Immature natural killer cell (primary cell): Measurements from ENCODE around the gene STAC3. TPM values are rescaled to one million over a fixed set of nuclear protein-coding genes. Genes with fewer than 3 reads are reported as not detected.
A peak's percentile ranks its signal among the peaks of the same experiment; 100 is the strongest.

Source experiments
- DNase-seq, 3 donors: peaks; one replicate each; pipeline ENCODE4 v3.0.0; 2022; ENCODE audit warnings: mixed read lengths in 1 of 3
- H3K27ac Mint-ChIP-seq, 6 donors: one replicate each; pipeline ENCODE4 v1.8.0; 2020; ENCODE audit warnings: mixed read lengths in 6 of 6, mild to moderate bottlenecking in 5 of 6, inconsistent platforms in 4 of 6, moderate library complexity in 3 of 6
- H3K27me3 Mint-ChIP-seq, 3 donors: one replicate each; pipeline ENCODE4 v1.8.0; 2020 to 2021; ENCODE audit warnings: low read depth in 3 of 3, mild to moderate bottlenecking in 3 of 3, mixed read lengths in 3 of 3, moderate library complexity in 3 of 3, inconsistent platforms in 1 of 3
- H3K36me3 Mint-ChIP-seq, 3 donors: one replicate each; pipeline ENCODE4 v1.8.0; 2020; ENCODE audit warnings: mixed read lengths in 3 of 3, inconsistent platforms in 2 of 3, mild to moderate bottlenecking in 2 of 3
- H3K4me1 Mint-ChIP-seq, 2 donors: one replicate each; pipeline ENCODE4 v1.8.0; 2020; ENCODE audit warnings: inconsistent platforms in 2 of 2, mild to moderate bottlenecking in 2 of 2, mixed read lengths in 2 of 2, moderate library complexity in 1 of 2
- H3K4me3 Mint-ChIP-seq, 5 donors: one replicate each; pipeline ENCODE4 v1.8.0; 2020; ENCODE audit warnings: mild to moderate bottlenecking in 5 of 5, mixed read lengths in 5 of 5, inconsistent platforms in 3 of 5, moderate library complexity in 3 of 5
- H3K9me3 Mint-ChIP-seq, 6 donors: one replicate each; pipeline ENCODE4 v1.8.0; 2020; ENCODE audit warnings: mild to moderate bottlenecking in 6 of 6, mixed read lengths in 6 of 6, inconsistent platforms in 4 of 6, moderate library complexity in 3 of 6
- polyA plus RNA-seq, 3 donors: library from polyadenylated mRNA; unstranded; fragments of 300-500 nt; fragmentation: Illumina TruSeq; gene quantifications; one replicate each; pipeline ENCODE4 v1.2.3, GENCODE V29; 2021

Gene STAC3
- polyA plus RNA-seq, 3 donors from 2014 or later: not detected

GRCh38 chr12:57201631-57202030 is 49.4 kb downstream of the STAC3 start:
- DNase-seq: no peak
- Mint-ChIP-seq H3K27me3 (peaks cover 0 to 6% (median 2%) of the 10 kb centered on the region in 3 donors), H3K4me3 (no peak overlapping the region), H3K9me3 (no peaks in the 10 kb centered on the region), H3K27ac (no peak overlapping the region), H3K36me3 (no peaks in the 10 kb centered on the region), H3K4me1 (no peaks in the 10 kb centered on the region)

- H3K4me3 Mint-ChIP-seq: no peak overlapping the region
- peaks cover 0 to 3% (median 0%) of the 10 kb centered on the region in 3 donors for H3K36me3 Mint-ChIP-seq
- H3K27me3 Mint-ChIP-seq: peaks cover 0 to 6% (median 2%) of the 10 kb centered on the region in 3 donors
- no peaks in the 10 kb centered on the region for H3K9me3 Mint-ChIP-seq
- H3K4me1 Mint-ChIP-seq: peaks cover 3 to 4% of the 10 kb centered on the region in 2 donors
- no peak overlapping the region for H3K27ac Mint-ChIP-seq
- DNase-seq: no peak
These were observed 49.8 kb downstream of the STAC3 start for GRCh38 chr12:57201219-57201618.

- Mint-ChIP-seq H3K36me3 (peaks cover 0 to 4% (median 0%) of the 10 kb centered on the region in 3 donors), H3K9me3 (no peaks in the 10 kb centered on the region), H3K4me1 (peaks cover 10 to 11% of the 10 kb centered on the region in 2 donors), H3K27me3 (peaks cover 0 to 6% (median 2%) of the 10 kb centered on the region in 3 donors), H3K27ac (no peak overlapping the region), H3K4me3 (no peak overlapping the region)
- no peak for DNase-seq
These were observed 50.5 kb downstream of the STAC3 start for GRCh38 chr12:57200497-57200896.

GRCh38 chr12:57199191-57199590 is 51.8 kb downstream of the STAC3 start:
- Mint-ChIP-seq H3K36me3 (peaks cover 0 to 4% (median 0%) of the 10 kb centered on the region in 3 donors), H3K27ac (no peak overlapping the region), H3K27me3 (peaks cover 1 to 6% (median 3%) of the 10 kb centered on the region in 3 donors), H3K4me1 (peaks cover 10 to 11% of the 10 kb centered on the region in 2 donors), H3K4me3 (no peak overlapping the region), H3K9me3 (no peaks in the 10 kb centered on the region)
- no peak for DNase-seq

GRCh38 chr12:57198329-57198728 is 52.7 kb downstream of the STAC3 start:
- DNase-seq: no peak
- H3K36me3 Mint-ChIP-seq: peaks cover 0 to 4% (median 0%) of the 10 kb centered on the region in 3 donors
- no peaks in the 10 kb centered on the region for H3K9me3 Mint-ChIP-seq
- no peak overlapping the region for H3K27ac Mint-ChIP-seq
- H3K4me3 Mint-ChIP-seq: no peak overlapping the region
- H3K4me1 Mint-ChIP-seq: peaks cover 10 to 11% of the 10 kb centered on the region in 2 donors
- H3K27me3 Mint-ChIP-seq: peaks cover 1 to 6% (median 3%) of the 10 kb centered on the region in 3 donors

GRCh38 chr12:57196956-57197355 is 54.0 kb downstream of the STAC3 start:
- DNase-seq: no peak
- H3K27me3 Mint-ChIP-seq: peaks cover 1 to 4% (median 2%) of the 10 kb centered on the region in 3 donors
- H3K36me3 Mint-ChIP-seq: peaks cover 0 to 4% (median 0%) of the 10 kb centered on the region in 3 donors
- no peak overlapping the region for H3K4me3 Mint-ChIP-seq
- no peaks in the 10 kb centered on the region for H3K9me3 Mint-ChIP-seq
- no peak overlapping the region for H3K27ac Mint-ChIP-seq
- H3K4me1 Mint-ChIP-seq: peaks cover 10 to 11% of the 10 kb centered on the region in 2 donors

- peaks cover 10 to 11% of the 10 kb centered on the region in 2 donors for H3K4me1 Mint-ChIP-seq
- peaks cover 0 to 4% (median 0%) of the 10 kb centered on the region in 3 donors for H3K36me3 Mint-ChIP-seq
- no peak for DNase-seq
- peak overlapping the region in 2 of 5 donors; percentile 50 to 63 for H3K4me3 Mint-ChIP-seq
- H3K27ac Mint-ChIP-seq: no peak overlapping the region
- no peaks in the 10 kb centered on the region for H3K9me3 Mint-ChIP-seq
- H3K27me3 Mint-ChIP-seq: peaks cover 1 to 4% (median 2%) of the 10 kb centered on the region in 3 donors
These were observed 54.5 kb downstream of the STAC3 start for GRCh38 chr12:57196439-57196838.

- Mint-ChIP-seq H3K36me3 (peaks cover 0 to 4% (median 0%) of the 10 kb centered on the region in 3 donors), H3K27me3 (peaks cover 0 to 4% (median 1%) of the 10 kb centered on the region in 3 donors), H3K9me3 (no peaks in the 10 kb centered on the region), H3K27ac (no peak overlapping the region), H3K4me1 (peaks cover 10 to 11% of the 10 kb centered on the region in 2 donors), H3K4me3 (peak overlapping the region; percentile 24 to 63 (median 50))
- peak; percentile 45 to 47 (median 45) for DNase-seq
These were observed 55.2 kb downstream of the STAC3 start for GRCh38 chr12:57195611-57196371.

GRCh38 chr12:57195186-57195585 is 55.8 kb downstream of the STAC3 start:
- DNase-seq: no peak
- Mint-ChIP-seq H3K4me3 (peak overlapping the region in 1 of 5 donors; percentile 57), H3K36me3 (peaks cover 0 to 4% (median 0%) of the 10 kb centered on the region in 3 donors), H3K9me3 (no peaks in the 10 kb centered on the region), H3K27ac (no peak overlapping the region), H3K27me3 (peaks cover 0 to 4% (median 1%) of the 10 kb centered on the region in 3 donors), H3K4me1 (peaks cover 10 to 11% of the 10 kb centered on the region in 2 donors)

GRCh38 chr12:57194253-57194652 is 56.7 kb downstream of the STAC3 start:
- no peak overlapping the region for H3K4me3 Mint-ChIP-seq
- H3K36me3 Mint-ChIP-seq: peaks cover 0 to 4% (median 0%) of the 10 kb centered on the region in 3 donors
- peaks cover 10 to 11% of the 10 kb centered on the region in 2 donors for H3K4me1 Mint-ChIP-seq
- H3K27me3 Mint-ChIP-seq: peaks cover 0 to 4% (median 1%) of the 10 kb centered on the region in 3 donors
- no peak for DNase-seq
- no peak overlapping the region for H3K27ac Mint-ChIP-seq
- H3K9me3 Mint-ChIP-seq: no peaks in the 10 kb centered on the region

- H3K4me1 Mint-ChIP-seq: peaks cover 10 to 11% of the 10 kb centered on the region in 2 donors
- H3K4me3 Mint-ChIP-seq: no peak overlapping the region
- no peak for DNase-seq
- no peak overlapping the region for H3K27ac Mint-ChIP-seq
- H3K27me3 Mint-ChIP-seq: peaks cover 0 to 4% (median 1%) of the 10 kb centered on the region in 3 donors
- no peaks in the 10 kb centered on the region for H3K9me3 Mint-ChIP-seq
- peaks cover 0 to 4% (median 0%) of the 10 kb centered on the region in 3 donors for H3K36me3 Mint-ChIP-seq
These were observed 57.2 kb downstream of the STAC3 start for GRCh38 chr12:57193706-57194245.
